GM12801 (cell line): ENCODE results near the gene SAAL1.
A peak's percentile ranks its signal among the peaks of the same experiment; 100 is the strongest.

ENCODE experiments used
- TF ChIP-seq, protein P1 (sequence below): IDR thresholded peaks from one replicate; pipeline ENCODE4 v1.5.1; 2011; ENCODE audit warnings: control low read depth; ENCODE audit not compliant: insufficient read length; ENCODE audit errors: extremely low read depth

Gene SAAL1

GRCh38 chr11:18135308-18135707, 29.4 kb upstream of the SAAL1 start:
- TF ChIP-seq, protein P1, sequence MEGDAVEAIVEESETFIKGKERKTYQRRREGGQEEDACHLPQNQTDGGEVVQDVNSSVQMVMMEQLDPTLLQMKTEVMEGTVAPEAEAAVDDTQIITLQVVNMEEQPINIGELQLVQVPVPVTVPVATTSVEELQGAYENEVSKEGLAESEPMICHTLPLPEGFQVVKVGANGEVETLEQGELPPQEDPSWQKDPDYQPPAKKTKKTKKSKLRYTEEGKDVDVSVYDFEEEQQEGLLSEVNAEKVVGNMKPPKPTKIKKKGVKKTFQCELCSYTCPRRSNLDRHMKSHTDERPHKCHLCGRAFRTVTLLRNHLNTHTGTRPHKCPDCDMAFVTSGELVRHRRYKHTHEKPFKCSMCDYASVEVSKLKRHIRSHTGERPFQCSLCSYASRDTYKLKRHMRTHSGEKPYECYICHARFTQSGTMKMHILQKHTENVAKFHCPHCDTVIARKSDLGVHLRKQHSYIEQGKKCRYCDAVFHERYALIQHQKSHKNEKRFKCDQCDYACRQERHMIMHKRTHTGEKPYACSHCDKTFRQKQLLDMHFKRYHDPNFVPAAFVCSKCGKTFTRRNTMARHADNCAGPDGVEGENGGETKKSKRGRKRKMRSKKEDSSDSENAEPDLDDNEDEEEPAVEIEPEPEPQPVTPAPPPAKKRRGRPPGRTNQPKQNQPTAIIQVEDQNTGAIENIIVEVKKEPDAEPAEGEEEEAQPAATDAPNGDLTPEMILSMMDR, result no peak

- TF ChIP-seq, protein P1, result no peak
Measured at GRCh38 chr11:18132341-18132740, 26.5 kb upstream of the SAAL1 start, which contains the start of gene MRGPRX3. Gene MRGPRX3, plus strand, starts transcription at chr11:18132571. Its CDS starts 4,632 bp downstream, at chr11:18137203.

DNA sequence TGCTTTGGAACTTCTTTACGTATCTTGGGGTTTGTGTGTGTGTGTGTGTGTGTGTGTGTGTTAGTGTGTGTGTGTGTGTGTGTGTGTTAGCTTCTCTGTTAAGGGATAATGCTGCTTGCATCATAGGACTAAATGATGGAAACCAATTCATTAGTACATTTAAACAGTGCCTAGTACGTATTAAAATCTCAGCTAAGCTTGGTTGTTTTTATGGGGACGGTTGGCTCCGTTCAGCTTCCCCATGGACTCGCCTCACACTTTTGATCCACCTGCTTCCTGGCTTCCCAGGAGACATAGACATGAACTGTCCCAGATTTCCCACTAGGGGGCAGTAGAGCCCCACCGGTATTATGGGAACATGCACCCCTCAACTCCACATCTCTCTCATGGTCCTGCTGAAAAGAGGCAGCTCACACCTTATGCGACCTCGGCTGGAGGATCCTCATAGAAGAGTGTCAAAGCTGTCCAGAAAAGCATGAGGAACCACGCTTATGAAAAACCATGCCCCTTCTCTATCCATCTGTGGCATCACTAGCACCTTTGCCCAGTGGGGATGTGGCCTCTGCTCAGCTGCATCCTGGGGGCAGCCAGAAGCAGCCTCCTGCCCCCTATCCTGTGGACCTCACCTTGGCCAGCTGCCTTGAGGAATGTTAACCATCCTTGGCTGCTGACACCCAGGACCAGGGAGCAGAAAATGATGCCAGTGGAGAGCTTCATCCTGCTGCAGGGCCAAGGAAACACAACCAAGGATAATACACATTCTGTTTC, 9.7 kb upstream of the SAAL1 start:
- TF ChIP-seq, protein P1, result peak; percentile 79

DNA sequence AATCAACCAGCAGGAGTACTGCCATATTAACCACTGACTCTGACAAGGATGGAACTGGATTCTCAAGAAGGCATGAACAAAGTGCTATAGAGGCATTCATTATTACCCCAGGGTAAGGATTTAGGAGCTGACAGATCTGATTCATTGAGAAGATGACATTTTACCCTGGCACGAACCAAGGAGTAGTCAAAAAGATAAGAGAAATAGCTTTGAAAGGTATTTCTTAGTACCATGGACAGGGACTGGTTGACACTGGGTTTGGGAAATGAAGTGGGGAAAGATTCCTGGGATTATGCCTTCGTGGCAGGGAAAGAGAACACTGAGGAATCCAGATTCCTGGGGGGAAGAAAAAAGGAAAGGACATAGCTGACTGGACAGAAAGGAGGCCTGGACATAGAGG, 5.1 kb upstream of the SAAL1 start:
- TF ChIP-seq, protein P1, result no peak

DNA sequence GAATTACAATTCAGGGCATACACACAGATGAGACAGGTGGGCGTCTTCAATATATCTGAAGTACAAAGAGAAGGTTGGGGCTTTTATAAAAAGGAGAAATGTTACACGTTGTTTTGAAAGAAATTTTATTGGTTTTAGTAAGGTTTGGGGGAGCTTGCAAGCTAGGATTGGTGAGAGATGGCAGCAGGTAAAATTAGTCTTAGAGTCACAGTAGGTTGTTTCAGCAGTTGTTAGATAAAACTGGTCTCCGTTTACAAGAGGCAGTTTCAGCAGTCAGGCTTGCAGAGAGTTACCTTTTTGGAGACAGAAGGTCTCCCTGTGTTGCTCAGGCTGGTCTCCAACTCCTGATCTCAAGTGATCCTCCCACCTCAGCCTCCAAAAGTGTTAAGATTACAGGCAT, 2.4 kb upstream of the SAAL1 start:
- TF ChIP-seq, protein P1, result no peak

GRCh38 chr11:18106688-18107087, 806 bp upstream of the SAAL1 start:
- TF ChIP-seq, protein P1, result no peak

DNA sequence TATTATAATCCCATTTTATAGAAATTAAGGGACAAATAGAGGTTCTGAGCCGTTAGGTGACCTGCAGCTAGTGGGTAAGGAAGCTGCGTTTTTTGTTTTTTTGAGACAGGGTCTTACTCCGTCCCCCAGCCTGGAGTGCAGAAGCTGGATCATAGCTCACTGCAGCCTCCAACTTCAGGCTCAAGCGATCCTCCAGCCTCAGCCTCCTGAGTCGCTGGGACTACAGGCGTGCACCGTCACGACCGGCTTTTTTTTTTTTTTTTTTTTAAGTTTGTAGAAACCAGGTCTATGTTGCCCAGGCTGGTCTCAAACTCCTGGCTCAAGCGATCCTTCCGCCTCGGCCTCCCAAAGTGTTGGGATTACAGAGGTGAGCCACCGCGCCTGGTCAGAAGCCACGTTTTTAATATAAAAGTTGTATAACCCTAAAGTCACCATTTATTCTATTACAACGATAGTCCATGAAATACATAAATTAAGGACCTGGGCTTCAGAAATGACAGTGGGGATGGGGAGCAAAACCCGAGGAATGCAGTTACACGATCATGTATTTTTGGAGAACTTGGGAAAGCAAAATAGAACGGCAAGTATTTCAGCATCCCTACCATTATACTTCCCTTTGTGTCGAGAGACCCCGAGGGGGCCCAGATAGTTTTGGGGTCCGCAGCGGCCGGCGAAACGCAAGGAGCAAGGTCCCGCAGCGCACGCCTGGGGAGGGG, 638 bp downstream of the SAAL1 start:
- TF ChIP-seq, protein P1, result no peak
